ENCODE results near the gene CKAP2. TPM values are rescaled to one million over a fixed set of nuclear protein-coding genes. Genes with fewer than 3 reads are reported as not detected.

CKAP2 gene
- total RNA-seq, 1 experiment from 2014 or later = 56.0 TPM

DNA sequence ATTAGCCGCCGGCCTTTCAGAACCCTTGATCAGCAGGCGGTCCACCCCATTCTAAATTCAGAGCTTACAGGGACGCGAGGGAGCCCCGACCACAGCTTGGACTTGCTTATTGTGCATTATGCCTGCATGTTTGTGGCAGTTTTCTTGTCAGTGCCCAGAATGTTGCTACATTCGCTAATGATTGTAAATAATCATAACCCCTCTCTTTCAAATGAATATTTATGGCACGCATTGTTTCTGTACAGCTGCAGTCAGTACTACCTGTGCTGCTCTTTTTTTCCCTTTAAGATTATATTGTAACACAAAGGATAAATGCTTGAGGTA lies 4.5 kb upstream of the CKAP2 start:
- peak overlapping the region; percentile 69 for H3K4me3 Mint-ChIP-seq
- peaks cover 21% of the 10 kb centered on the region for H3K4me1 Mint-ChIP-seq
- no peak for ATAC-seq
- no peaks in the 10 kb centered on the region for H3K36me3 Mint-ChIP-seq
- no peaks in the 10 kb centered on the region; the same call in 1 of the 2 replicates for H3K27me3 Mint-ChIP-seq (ENCODE audit: low read depth)
- CTCF ChIA-PET = interaction anchor here (0.6 to 2.4 kb wide), 57 partner anchors 9 to 1065 kb away, joined by 3 to 43 read pairs (median 4); partner anchors contain the start of genes ALG11, NEK5, SUGT1 and THSD1
- no peak for DNase-seq (ENCODE audit: low spot score)
- TF ChIP-seq, protein P1, sequence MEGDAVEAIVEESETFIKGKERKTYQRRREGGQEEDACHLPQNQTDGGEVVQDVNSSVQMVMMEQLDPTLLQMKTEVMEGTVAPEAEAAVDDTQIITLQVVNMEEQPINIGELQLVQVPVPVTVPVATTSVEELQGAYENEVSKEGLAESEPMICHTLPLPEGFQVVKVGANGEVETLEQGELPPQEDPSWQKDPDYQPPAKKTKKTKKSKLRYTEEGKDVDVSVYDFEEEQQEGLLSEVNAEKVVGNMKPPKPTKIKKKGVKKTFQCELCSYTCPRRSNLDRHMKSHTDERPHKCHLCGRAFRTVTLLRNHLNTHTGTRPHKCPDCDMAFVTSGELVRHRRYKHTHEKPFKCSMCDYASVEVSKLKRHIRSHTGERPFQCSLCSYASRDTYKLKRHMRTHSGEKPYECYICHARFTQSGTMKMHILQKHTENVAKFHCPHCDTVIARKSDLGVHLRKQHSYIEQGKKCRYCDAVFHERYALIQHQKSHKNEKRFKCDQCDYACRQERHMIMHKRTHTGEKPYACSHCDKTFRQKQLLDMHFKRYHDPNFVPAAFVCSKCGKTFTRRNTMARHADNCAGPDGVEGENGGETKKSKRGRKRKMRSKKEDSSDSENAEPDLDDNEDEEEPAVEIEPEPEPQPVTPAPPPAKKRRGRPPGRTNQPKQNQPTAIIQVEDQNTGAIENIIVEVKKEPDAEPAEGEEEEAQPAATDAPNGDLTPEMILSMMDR (IDR thresholded peaks at IDR 0.05) = peak; percentile 16; the same call in 1 of the 2 replicates
- no peak for TF ChIP-seq GABPB1 (CRISPR knock-in tag; IDR thresholded peaks at IDR 0.05)
- no peaks in the 10 kb centered on the region for H3K9me3 Mint-ChIP-seq
- POLR2A ChIA-PET = interaction anchor here (0.5 to 1.4 kb wide), 5 partner anchors 43 to 322 kb away, joined by 3 to 5 read pairs (median 4); partner anchors contain the start of gene NEK5
- H3K27ac Mint-ChIP-seq = no peak overlapping the region

DNA sequence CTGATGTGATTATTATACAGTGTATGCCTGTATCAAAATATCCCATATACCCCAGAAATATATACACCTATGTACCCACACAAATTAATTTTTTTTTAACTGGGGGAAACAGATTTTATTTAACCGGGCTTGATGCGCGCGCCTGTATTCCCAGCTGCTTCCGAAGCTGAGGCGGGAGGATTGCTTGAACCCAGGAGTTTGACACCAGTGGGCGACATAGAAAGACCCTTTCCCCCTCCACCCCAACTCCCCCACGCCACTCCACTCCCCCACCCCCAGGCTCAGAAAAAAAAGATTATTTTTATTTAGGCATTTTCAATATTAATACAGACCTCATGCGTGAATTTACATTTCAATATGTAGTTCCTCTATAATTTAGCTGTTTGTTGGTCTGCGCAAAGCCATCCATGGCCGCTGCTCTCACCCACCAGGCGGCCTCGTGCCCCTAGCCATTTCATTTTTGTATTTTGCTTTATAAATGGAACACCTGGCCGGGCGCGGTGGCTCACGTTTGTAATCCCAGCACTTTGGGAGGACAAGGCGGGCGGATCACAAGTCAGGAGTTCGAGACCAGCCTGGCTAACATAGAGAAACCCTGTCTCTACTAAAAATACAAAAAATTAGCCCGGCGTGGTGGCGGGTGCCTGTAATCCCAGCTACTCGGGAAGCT lies 4.0 kb upstream of the CKAP2 start:
- ChIA-PET CTCF (interaction anchor here (0.6 to 2.4 kb wide), 56 partner anchors 10 to 1065 kb away, joined by 3 to 43 read pairs (median 4); partner anchors contain the start of genes ALG11, NEK5, SUGT1 and THSD1), POLR2A (interaction anchor here (0.5 to 1.4 kb wide), 5 partner anchors 90 to 448 kb away, joined by 3 to 5 read pairs (median 4); partner anchors contain the start of gene NEK5)
- Mint-ChIP-seq H3K27ac (no peak overlapping the region), H3K36me3 (peaks cover 4% of the 10 kb centered on the region), H3K4me1 (peaks cover 24% of the 10 kb centered on the region), H3K9me3 (no peaks in the 10 kb centered on the region), H3K4me3 (peak overlapping the region; percentile 69), H3K27me3 (ENCODE audit: low read depth) (no peaks in the 10 kb centered on the region; the same call in 1 of the 2 replicates)
- no peak for ATAC-seq
- no peak for TF ChIP-seq GTF2I (CRISPR knock-in tag; conservative IDR thresholded peaks at IDR 0.05)
- TF ChIP-seq, protein P2, sequence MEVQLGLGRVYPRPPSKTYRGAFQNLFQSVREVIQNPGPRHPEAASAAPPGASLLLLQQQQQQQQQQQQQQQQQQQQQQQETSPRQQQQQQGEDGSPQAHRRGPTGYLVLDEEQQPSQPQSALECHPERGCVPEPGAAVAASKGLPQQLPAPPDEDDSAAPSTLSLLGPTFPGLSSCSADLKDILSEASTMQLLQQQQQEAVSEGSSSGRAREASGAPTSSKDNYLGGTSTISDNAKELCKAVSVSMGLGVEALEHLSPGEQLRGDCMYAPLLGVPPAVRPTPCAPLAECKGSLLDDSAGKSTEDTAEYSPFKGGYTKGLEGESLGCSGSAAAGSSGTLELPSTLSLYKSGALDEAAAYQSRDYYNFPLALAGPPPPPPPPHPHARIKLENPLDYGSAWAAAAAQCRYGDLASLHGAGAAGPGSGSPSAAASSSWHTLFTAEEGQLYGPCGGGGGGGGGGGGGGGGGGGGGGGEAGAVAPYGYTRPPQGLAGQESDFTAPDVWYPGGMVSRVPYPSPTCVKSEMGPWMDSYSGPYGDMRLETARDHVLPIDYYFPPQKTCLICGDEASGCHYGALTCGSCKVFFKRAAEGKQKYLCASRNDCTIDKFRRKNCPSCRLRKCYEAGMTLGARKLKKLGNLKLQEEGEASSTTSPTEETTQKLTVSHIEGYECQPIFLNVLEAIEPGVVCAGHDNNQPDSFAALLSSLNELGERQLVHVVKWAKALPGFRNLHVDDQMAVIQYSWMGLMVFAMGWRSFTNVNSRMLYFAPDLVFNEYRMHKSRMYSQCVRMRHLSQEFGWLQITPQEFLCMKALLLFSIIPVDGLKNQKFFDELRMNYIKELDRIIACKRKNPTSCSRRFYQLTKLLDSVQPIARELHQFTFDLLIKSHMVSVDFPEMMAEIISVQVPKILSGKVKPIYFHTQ (CRISPR knock-in tag; IDR thresholded peaks at IDR 0.05) = no peak
- TF ChIP-seq CREM (CRISPR knock-in tag; IDR thresholded peaks at IDR 0.05) = no peak
- no peak for TF ChIP-seq OVOL2 (CRISPR knock-in tag; IDR thresholded peaks at IDR 0.05; ENCODE audit: borderline replicate concordance)
- no peak for DNase-seq (ENCODE audit: low spot score)

DNA sequence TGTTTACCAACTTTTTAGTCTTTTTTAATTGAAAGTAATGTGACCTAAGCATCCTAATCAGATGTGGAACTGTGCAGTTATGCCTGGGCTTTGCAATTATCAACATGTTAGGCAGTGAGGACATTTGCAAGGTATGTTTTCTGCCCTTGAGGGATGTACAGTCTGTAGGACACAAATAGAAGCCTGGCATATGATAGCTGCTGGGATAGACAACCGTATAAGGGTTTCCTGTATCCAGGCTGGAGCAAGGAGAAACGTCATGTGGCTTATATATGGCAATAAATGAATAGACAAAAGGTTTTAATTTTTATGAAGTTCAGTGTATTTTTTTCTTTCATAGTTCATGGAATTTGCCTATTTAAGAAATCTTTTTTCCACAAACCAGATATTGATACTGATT lies 2.8 kb upstream of the CKAP2 start:
- Mint-ChIP-seq H3K9me3 (no peaks in the 10 kb centered on the region), H3K27me3 (ENCODE audit: low read depth) (no peaks in the 10 kb centered on the region; the same call in 1 of the 2 replicates), H3K27ac (no peak overlapping the region), H3K36me3 (peaks cover 14% of the 10 kb centered on the region), H3K4me3 (no peak overlapping the region), H3K4me1 (peaks cover 29% of the 10 kb centered on the region)
- ChIA-PET POLR2A (no interaction called here), CTCF (interaction anchor here (0.7 kb wide), 1 partner anchor 736 kb away, joined by 3 read pairs; no protein-coding TSS in a partner anchor)
- DNase-seq (ENCODE audit: low spot score) = no peak
- no peak for ATAC-seq
- TF ChIP-seq, protein P3, sequence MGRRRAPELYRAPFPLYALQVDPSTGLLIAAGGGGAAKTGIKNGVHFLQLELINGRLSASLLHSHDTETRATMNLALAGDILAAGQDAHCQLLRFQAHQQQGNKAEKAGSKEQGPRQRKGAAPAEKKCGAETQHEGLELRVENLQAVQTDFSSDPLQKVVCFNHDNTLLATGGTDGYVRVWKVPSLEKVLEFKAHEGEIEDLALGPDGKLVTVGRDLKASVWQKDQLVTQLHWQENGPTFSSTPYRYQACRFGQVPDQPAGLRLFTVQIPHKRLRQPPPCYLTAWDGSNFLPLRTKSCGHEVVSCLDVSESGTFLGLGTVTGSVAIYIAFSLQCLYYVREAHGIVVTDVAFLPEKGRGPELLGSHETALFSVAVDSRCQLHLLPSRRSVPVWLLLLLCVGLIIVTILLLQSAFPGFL (CRISPR knock-in tag; IDR thresholded peaks at IDR 0.05; ENCODE audit: borderline replicate concordance) = no peak
- TF ChIP-seq, protein P4, sequence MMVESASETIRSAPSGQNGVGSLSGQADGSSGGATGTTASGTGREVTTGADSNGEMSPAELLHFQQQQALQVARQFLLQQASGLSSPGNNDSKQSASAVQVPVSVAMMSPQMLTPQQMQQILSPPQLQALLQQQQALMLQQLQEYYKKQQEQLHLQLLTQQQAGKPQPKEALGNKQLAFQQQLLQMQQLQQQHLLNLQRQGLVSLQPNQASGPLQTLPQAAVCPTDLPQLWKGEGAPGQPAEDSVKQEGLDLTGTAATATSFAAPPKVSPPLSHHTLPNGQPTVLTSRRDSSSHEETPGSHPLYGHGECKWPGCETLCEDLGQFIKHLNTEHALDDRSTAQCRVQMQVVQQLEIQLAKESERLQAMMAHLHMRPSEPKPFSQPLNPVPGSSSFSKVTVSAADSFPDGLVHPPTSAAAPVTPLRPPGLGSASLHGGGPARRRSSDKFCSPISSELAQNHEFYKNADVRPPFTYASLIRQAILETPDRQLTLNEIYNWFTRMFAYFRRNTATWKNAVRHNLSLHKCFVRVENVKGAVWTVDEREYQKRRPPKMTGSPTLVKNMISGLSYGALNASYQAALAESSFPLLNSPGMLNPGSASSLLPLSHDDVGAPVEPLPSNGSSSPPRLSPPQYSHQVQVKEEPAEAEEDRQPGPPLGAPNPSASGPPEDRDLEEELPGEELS (CRISPR knock-in tag; IDR thresholded peaks at IDR 0.05) = no peak
- TF ChIP-seq KAT7 (CRISPR knock-in tag; IDR thresholded peaks at IDR 0.05; ENCODE audit: borderline replicate concordance) = no peak
- no peak for TF ChIP-seq NR2C2 (CRISPR knock-in tag; IDR thresholded peaks at IDR 0.05)
- TF ChIP-seq, protein P5, sequence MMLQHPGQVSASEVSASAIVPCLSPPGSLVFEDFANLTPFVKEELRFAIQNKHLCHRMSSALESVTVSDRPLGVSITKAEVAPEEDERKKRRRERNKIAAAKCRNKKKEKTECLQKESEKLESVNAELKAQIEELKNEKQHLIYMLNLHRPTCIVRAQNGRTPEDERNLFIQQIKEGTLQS (CRISPR knock-in tag; conservative IDR thresholded peaks at IDR 0.05) = no peak
- TF ChIP-seq ZNF219 (CRISPR knock-in tag; IDR thresholded peaks at IDR 0.05; ENCODE audit: borderline replicate concordance) = no peak
- TF ChIP-seq ZNF263 (CRISPR knock-in tag; IDR thresholded peaks at IDR 0.05; ENCODE audit: low read depth) = no peak
- TF ChIP-seq FOXK1 (CRISPR knock-in tag; IDR thresholded peaks at IDR 0.05) = no peak
- TF ChIP-seq, protein P6, sequence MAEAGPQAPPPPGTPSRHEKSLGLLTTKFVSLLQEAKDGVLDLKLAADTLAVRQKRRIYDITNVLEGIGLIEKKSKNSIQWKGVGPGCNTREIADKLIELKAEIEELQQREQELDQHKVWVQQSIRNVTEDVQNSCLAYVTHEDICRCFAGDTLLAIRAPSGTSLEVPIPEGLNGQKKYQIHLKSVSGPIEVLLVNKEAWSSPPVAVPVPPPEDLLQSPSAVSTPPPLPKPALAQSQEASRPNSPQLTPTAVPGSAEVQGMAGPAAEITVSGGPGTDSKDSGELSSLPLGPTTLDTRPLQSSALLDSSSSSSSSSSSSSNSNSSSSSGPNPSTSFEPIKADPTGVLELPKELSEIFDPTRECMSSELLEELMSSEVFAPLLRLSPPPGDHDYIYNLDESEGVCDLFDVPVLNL (CRISPR knock-in tag; IDR thresholded peaks at IDR 0.05; ENCODE audit: borderline replicate concordance, low read depth) = no peak
- TF ChIP-seq ETV6 (CRISPR knock-in tag; IDR thresholded peaks at IDR 0.05) = no peak
- no peak for TF ChIP-seq CREB1 (CRISPR knock-in tag; IDR thresholded peaks at IDR 0.05)
